Activated CD4-positive, alpha-beta T cell treated with anti-CD3 and anti-CD28 coated beads for 24 hours (primary cell): ENCODE results near the gene FXYD3.
A peak's percentile ranks its signal among the peaks of the same experiment; 100 is the strongest.

ENCODE experiments used
- DNase-seq, 2 donors: peaks; one replicate each; pipeline ENCODE4 v3.0.0-alpha.2; 2020; ENCODE audit warnings: low read depth in 2 of 2

Gene FXYD3

GRCh38 chr19:35106291-35106583 lies 9.4 kb upstream of the FXYD3 start:
- DNase-seq = no peak

DNA sequence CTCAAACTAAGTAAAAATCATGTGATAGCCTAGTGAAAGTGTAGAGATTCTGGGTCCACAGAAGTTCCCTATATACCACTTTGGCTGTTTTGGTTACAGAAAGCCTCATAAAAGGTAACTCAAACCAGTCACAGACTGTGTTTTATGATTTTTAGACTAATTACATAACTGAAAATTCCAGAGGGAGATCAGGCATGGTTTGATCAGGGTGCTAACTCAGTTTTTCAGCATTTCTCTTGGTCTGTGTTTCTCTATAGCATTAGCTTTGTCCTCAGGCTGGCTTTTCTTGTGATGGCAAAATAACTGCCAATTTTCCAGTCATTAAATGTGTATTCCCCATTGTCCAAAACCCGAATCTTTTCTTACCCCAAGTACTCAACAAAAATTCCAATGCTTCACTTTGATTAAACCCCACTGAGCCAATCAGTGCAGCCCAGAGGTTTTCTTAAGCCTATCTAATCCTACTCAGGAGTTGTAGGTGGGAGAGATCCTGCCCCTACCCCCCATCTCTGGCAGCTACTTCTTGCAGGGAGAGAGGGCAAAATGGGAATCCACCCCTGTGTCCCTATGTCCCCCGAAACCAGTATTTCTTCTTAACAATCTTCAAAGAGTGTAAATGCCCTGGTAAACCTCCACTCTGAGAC lies 8.6 kb upstream of the FXYD3 start:
- no peak for DNase-seq

- DNase-seq = no peak
Observed at GRCh38 chr19:35107545-35107944, 8.1 kb upstream of the FXYD3 start.

- no peak for DNase-seq
Observed at GRCh38 chr19:35108730-35109129, 6.9 kb upstream of the FXYD3 start.

DNA sequence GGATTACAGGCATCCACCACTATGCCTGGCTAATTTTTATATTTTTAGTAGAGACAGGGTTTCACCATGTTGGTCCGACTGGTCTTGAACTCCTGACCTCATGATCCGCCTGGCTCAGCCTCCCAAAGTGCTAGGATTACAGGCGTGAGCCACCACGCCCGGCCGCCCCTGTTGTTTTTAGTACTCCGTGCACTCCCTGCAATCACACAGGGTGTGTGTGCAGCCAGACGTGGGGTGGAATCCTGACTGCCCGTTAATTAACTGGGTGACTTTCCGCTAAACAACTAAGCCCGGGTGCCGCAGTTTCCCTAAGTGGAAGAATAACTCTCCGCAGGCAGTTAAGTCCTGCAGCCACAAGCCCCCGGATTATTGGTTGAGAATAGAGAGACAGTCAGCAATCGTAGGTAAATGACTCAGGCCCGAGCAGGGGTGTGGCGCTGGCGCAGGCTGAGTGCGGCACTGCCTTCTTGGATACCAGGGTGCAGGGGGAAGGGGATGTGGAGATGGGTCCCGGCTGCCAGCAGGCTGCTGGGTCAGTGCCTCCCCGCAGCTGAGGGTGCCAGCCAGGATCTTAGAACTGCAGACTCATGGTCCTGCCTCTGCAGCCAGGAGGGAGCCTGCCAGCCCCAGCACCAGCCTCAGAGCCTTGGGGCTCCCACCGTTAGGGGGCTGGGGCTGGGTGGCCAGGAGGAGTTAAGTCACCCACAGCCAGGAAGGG lies 6.1 kb upstream of the FXYD3 start:
- no peak for DNase-seq

DNA sequence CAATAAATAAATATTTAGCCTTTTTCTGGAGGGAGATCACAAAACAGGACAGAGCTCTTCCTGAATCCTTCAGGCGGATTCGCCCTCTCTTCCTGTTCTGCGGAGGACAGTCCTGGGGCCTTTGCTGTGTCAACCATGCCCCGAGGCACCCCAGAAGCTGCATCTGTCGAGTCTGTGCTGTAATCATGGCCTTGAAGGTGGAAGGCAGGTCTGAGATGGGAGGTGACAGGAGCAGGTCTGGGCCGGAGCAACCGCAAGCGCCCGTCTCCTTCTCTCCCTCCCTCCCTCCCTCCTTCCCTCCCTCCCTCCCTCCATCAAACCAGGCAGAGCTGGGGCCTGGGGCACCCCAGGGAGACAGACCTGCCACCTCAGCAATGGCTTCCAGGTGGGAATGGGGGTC lies 4.6 kb upstream of the FXYD3 start:
- no peak for DNase-seq

GRCh38 chr19:35112995-35113688 lies 2.5 kb upstream of the FXYD3 start:
- DNase-seq = no peak

GRCh38 chr19:35114353-35115176 lies 1.1 kb upstream of the FXYD3 start:
- peak; percentile 59 to 62 for DNase-seq

GRCh38 chr19:35116072-35116801 lies 614 bp downstream of the FXYD3 start:
- DNase-seq = no peak

DNA sequence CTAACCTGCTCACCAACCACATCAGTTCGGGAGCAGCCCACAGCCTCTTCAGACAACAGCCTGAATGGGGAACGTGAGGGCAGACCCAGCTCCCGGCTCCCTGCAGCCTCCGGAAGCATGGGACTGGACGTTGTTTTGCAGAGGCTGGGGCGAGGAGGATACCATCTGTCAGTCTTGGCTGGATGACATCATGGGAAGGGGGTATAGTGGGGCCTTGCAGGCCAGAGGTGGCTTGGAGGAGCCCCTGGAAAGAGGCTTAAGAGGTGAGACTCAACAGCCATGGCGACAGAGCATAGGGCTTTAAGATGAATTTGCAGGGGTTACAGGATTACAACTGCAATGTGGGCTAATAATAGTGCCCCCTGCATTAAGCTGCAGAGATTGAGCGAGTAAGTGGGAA lies 1.5 kb downstream of the FXYD3 start:
- no peak for DNase-seq

DNA sequence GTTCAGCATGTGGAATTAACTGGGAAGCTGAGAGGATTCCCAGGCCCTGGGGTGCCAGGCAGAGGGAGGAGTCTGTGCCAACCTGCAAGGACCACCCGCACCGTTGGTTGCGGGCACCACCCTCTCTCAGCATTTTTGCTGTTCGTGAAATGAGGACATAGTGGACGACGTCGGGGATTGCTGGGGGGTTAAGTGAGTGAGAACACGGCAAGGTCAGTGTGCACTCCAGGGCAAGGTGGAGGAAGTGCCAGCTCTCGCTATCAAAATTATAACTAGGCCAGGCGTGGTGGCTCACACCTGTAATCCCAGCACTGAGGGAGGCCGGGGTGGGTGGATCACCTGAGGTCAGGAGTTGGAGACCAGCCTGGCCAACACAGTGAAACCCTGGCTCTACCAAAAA lies 2.2 kb downstream of the FXYD3 start:
- no peak for DNase-seq

GRCh38 chr19:35118268-35119020 lies 2.8 kb downstream of the FXYD3 start:
- DNase-seq = no peak

- DNase-seq = no peak
Observed at GRCh38 chr19:35119091-35119490, 3.5 kb downstream of the FXYD3 start.

- no peak for DNase-seq
Observed at GRCh38 chr19:35119578-35120155, 4.0 kb downstream of the FXYD3 start.

DNA sequence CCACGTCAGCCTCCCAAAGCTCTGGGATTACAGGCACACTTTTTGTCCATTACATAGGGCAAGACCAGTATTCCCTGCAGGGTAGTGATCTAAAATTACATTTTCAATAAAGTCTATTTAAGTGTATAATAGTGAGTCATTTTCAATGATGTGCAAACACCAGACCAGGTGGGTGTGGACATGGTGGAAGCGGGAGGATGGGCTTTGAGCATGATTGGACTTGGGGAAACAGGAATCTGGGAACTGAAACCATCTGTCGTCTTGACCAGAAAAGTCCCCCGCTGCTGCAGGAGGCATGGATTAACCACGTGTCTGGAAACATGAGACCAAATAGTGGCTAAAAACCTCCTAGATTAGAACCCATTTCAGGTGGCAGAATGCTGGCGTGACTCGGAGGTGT lies 4.9 kb downstream of the FXYD3 start:
- no peak for DNase-seq

DNA sequence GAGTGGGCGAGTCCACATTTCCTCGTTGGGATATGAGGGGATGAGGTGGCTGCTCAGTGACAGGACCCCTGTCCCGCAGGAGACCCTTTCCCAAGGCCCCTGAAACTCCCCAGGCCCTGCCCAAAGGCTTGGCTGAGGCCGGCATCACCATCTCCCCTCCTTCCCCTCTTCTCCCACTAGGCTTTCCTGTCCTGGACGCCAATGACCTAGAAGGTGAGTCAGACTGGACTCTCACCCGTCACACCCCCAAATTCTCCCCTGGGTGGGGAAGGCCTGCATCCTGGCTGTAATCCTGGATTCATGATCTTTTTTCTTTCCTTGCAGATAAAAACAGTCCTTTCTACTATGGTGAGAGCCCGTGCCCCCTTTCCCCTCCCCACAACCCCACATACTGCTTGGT lies 5.3 kb downstream of the FXYD3 start:
- no peak for DNase-seq

- DNase-seq = no peak
Observed at GRCh38 chr19:35122687-35123551, 7.3 kb downstream of the FXYD3 start.

DNA sequence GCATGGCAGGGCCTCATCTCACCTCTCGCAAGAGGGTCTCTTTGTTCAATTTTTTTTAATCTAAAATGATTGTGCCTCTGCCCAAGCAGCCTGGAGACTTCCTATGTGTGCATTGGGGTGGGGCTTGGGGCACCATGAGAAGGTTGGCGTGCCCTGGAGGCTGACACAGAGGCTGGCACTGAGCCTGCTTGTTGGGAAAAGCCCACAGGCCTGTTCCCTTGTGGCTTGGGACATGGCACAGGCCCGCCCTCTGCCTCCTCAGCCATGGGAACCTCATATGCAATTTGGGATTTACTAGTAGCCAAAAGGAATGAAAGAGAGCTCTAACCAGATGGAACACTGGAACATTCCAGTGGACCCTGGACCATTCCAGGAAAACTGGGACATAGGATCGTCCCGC lies 8.0 kb downstream of the FXYD3 start:
- DNase-seq = no peak
